Measurements from ENCODE around the gene VDAC1. TPM values are rescaled to one million over a fixed set of nuclear protein-coding genes. Genes with fewer than 3 reads are reported as not detected.

Gene VDAC1
- total and polyA plus RNA-seq, 2 of the 8 experiments (the other 6 are each of a cell fraction or from before 2014, with no cell fraction given), result 111 to 301 TPM

GRCh38 chr5:133998042-133998441, 6.7 kb downstream of the VDAC1 start (continued):
- TF ChIP-seq SIX5 (IDR thresholded peaks at IDR 0.05; ENCODE audit: low read depth, low read length) (no peak), SP4 (IDR thresholded peaks at IDR 0.05; ENCODE audit: low read length) (no peak), GABPA (IDR thresholded peaks at IDR 0.05; ENCODE audit: borderline replicate concordance, insufficient read depth, low read length) (no peak), RBBP5 (IDR thresholded peaks at IDR 0.05; ENCODE audit: borderline replicate concordance, low read depth, low read length) (no peak), KDM1A (IDR thresholded peaks at IDR 0.05; ENCODE audit: borderline replicate concordance, low read length) (no peak)

Measured in H1 (cell line).